ENCODE results near the gene INSL3. TPM values are rescaled to one million over a fixed set of nuclear protein-coding genes. Genes with fewer than 3 reads are reported as not detected.

The INSL3 gene
- total and polyA plus RNA-seq, 2 donors (not counting 1 experiment from before 2014, with no cell fraction given), result 3.4 to 3.6 TPM

DNA sequence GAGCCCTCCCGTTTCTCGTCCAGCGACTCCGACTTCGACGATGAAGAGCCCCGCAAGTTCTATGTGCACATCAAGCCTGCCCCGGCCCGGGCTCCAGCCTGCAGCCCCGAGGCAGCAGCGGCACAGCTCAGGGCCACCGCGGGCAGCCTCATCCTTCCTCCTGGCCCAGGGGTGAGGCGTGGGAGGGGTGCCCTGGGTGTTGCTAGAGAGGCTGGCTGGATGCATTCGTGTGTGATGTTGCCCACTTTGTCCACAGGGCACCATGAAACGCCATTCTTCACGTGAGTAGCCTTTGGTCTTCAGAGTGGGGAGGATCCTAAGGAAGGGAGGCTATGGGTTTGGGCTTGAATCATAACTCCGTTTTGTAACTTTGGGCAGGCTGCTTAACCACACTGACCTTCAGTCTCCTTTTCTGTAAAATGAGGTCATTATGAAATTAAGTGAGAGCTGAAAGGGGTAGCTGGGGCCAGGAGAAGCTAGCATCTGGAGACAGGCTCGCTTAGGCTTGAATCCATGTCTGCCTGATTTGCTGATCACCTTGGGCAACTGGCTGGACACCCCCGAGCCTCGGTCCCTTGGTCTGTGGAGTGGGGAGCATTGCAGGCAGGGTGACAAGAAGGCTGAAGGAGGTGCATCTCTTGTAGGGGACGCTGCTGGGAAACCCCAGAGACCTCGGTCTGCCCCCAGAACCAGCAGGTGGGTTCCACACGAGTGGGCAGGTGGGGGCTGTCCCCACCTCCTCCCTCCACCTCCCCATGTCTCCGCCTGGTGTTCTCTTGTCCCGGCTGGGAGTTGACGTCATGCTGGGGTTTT lies 45.1 kb downstream of the INSL3 start:
- peaks cover 23% of the 10 kb centered on the region for H4K20me1 ChIP-seq (ENCODE audit: control insufficient read depth, insufficient read depth, low read length, poor library complexity, severe bottlenecking)
- H2AFZ ChIP-seq (ENCODE audit: insufficient read depth, low read depth, low read length, poor library complexity, severe bottlenecking), result no peak overlapping the region
- ChIA-PET CTCF (interaction anchor here (0.9 to 5.3 kb wide), 16 partner anchors 8 to 220 kb away, joined by 3 to 51 read pairs (median 8); partner anchors contain the start of genes B3GNT3, CCDC124, FCHO1 and JAK3), POLR2A (interaction anchor here (0.6 to 3.3 kb wide), 10 partner anchors 19 to 156 kb away, joined by 3 to 18 read pairs (median 4); partner anchors contain the start of genes FCHO1, JAK3 and RPL18A)
- Mint-ChIP-seq H3K27ac (peak overlapping the region; percentile 100), H3K9me3 (ENCODE audit: insufficient read depth) (no peaks in the 10 kb centered on the region), H3K4me1 (peaks cover 41% of the 10 kb centered on the region), H3K27me3 (no peaks in the 10 kb centered on the region), H3K4me3 (peak overlapping the region; percentile 88)
- ATAC-seq (ENCODE audit: low read depth) (peak; percentile 88), DNase-seq (peak; percentile 95)
- 42% methylated on average over 21 of the region's 27 CpGs for WGBS (ENCODE audit: insufficient coverage)
- no peaks in the 10 kb centered on the region for H3K9me3 ChIP-seq (ENCODE audit: control extremely low read depth in 1 of 3, control insufficient read depth in 2 of 3, insufficient read depth in 1 of 3, low read length in 2 of 3)
- H3K36me3 ChIP-seq (replicated peaks in 1 of 2; ENCODE audit: control extremely low read depth in 1 of 2, control insufficient read depth in 1 of 2, extremely low read depth in 1 of 2, insufficient read depth in 2 of 2, low read length in 1 of 2), result peaks cover 3 to 48% of the 10 kb centered on the region in 2 experiments
- H3K4me3 ChIP-seq (ENCODE audit: control extremely low read depth in 1 of 5, extremely low read depth in 1 of 5, insufficient read depth in 1 of 5, low read depth in 2 of 5, low read length in 4 of 5), result peak overlapping the region in 3 of 5 experiments; percentile 2 to 22 (median 16)
- H3K27me3 ChIP-seq (replicated peaks in 1 of 4; ENCODE audit: control extremely low read depth in 1 of 4, control insufficient read depth in 3 of 4, insufficient read depth in 4 of 4, low read length in 3 of 4), result no peaks in the 10 kb centered on the region
- H3K9ac ChIP-seq (ENCODE audit: low read length), result peak overlapping the region; percentile 33
- peak overlapping the region; percentile 90 for H3K27ac ChIP-seq (ENCODE audit: low read length in 2 of 2)
- H3K4me2 ChIP-seq (replicated peaks; ENCODE audit: low read depth, low read length, poor library complexity, severe bottlenecking), result peak overlapping the region; percentile 78
- H3K4me1 ChIP-seq (ENCODE audit: control insufficient read depth in 2 of 2, insufficient read depth in 2 of 2, low read length in 2 of 2), result peaks cover 42 to 49% of the 10 kb centered on the region in 2 donors
- intact Hi-C loops (cut with micrococcal nuclease), result loop anchor here (1.0 kb wide), 5 partner anchors 11 to 57 kb away; partner anchors contain the start of genes FCHO1 and MAP1S
- TF ChIP-seq, protein P1, sequence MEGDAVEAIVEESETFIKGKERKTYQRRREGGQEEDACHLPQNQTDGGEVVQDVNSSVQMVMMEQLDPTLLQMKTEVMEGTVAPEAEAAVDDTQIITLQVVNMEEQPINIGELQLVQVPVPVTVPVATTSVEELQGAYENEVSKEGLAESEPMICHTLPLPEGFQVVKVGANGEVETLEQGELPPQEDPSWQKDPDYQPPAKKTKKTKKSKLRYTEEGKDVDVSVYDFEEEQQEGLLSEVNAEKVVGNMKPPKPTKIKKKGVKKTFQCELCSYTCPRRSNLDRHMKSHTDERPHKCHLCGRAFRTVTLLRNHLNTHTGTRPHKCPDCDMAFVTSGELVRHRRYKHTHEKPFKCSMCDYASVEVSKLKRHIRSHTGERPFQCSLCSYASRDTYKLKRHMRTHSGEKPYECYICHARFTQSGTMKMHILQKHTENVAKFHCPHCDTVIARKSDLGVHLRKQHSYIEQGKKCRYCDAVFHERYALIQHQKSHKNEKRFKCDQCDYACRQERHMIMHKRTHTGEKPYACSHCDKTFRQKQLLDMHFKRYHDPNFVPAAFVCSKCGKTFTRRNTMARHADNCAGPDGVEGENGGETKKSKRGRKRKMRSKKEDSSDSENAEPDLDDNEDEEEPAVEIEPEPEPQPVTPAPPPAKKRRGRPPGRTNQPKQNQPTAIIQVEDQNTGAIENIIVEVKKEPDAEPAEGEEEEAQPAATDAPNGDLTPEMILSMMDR (IDR thresholded peaks at IDR 0.05), result no peak
- no peak for TF ChIP-seq EZH2 (IDR thresholded peaks at IDR 0.05; ENCODE audit: borderline replicate concordance, insufficient read depth, low read depth, low read length, poor library complexity, severe bottlenecking)
- peaks cover 37% of the 10 kb centered on the region for H3K79me2 ChIP-seq (ENCODE audit: control insufficient read depth, insufficient read depth, low read length)
